IPS DF 4.7 (cell line): ENCODE results near the gene ADAM15.

Source experiments
- DNase-seq: peaks from one replicate; pipeline ENCODE4 v3.0.0-alpha.2; 2013; ENCODE audit warnings: low spot score; ENCODE audit errors: extremely low read depth

Gene ADAM15

GRCh38 chr1:155085504-155086127 lies 34.5 kb downstream of the ADAM15 start:
- no peak for DNase-seq

GRCh38 chr1:155086128-155086741 lies 35.1 kb downstream of the ADAM15 start:
- no peak for DNase-seq

DNA sequence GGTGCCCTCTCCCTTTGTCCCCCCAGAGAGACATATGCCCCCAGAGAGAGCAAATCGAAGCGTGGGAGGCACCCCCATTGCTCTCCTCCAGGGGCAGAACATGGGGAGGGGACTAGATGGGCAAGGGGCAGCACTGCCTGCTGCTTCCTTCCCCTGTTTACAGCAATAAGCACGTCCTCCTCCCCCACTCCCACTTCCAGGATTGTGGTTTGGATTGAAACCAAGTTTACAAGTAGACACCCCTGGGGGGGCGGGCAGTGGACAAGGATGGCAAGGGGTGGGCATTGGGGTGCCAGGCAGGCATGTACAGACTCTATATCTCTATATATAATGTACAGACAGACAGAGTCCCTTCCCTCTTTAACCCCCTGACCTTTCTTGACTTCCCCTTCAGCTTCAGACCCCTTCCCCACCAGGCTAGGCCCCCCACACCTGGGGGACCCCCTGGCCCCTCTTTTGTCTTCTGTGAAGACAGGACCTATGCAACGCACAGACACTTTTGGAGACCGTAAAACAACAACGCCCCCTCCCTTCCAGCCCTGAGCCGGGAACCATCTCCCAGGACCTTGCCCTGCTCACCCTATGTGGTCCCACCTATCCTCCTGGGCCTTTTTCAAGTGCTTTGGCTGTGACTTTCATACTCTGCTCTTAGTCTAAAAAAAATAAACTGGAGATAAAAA lies 35.9 kb downstream of the ADAM15 start:
- no peak for DNase-seq

DNA sequence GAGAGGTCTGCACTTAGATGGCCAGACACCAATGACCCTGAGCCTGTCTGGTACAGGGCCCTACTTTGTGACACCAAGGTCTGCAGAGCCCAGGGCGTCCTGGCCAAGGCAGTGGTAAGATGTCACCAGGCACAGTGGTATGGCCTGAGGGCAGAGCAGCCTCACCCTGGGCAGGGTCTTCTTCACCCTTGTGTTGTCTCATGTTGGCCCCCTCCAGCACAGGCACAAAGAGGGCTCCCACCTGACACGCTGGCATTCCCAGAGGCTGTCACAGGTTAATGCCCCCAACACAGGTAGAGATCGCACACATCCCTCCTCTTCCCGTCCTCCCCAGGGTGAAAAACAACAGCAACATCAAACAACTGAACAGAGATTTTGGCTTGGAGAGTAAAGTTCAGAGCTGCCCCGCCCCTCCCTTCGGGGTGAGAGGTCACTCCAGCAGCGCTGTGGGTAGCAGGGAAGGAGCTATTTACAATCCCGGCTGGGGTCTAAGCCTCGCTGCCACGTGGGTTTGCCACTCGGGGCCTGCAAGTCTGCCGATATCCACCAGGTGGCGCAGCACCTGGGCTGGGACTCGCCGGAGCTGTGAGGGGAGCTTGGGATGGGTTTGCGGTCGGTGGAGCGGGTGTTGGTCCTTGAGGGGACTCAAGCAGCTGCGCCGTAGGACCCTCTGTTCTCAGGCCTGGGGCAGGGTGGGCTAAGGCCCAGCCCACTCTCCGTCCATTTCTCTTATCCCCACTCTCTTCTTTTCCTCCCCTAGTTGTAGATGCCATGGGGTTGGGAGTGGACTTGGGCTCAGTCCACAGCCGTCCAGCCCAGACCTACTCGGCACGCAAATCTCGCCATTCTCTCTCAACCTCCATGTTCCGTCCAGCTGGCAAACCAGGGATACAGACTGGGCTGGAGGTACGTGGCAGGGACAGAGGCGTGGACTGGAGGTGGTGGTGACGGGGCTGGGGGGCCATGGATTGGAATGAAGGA lies 40.2 kb downstream of the ADAM15 start:
- DNase-seq: no peak

- DNase-seq: no peak
Observed at GRCh38 chr1:155092131-155092530, 41.0 kb downstream of the ADAM15 start.

GRCh38 chr1:155092641-155093040 lies 41.5 kb downstream of the ADAM15 start:
- DNase-seq: no peak

- DNase-seq: no peak
Observed at GRCh38 chr1:155093911-155094621, 43.0 kb downstream of the ADAM15 start.

GRCh38 chr1:155094622-155094948 lies 43.5 kb downstream of the ADAM15 start:
- no peak for DNase-seq

DNA sequence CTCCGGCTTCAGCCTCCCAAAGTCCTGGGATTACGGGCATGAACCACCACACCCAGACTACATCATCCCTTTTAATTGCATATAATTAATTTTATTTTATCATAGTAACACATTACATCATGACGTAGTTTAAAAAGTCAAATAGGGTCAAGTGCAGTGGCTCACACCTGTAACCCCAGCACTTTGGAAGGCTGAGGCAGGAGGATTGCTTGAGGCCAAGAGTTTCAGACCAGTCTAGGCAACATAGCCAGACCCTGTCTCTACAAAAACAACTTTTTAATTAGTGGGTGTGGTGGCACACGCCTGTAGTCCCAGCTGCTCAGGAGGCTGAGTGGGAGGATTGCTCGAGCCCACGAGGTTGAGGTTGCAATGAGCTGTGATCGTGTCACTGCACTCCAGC lies 48.2 kb downstream of the ADAM15 start:
- DNase-seq: no peak

GRCh38 chr1:155103325-155103724 lies 52.2 kb downstream of the ADAM15 start:
- DNase-seq: no peak

GRCh38 chr1:155104605-155105534 lies 53.8 kb downstream of the ADAM15 start:
- DNase-seq: no peak

GRCh38 chr1:155105604-155106011 lies 54.5 kb downstream of the ADAM15 start:
- no peak for DNase-seq

- no peak for DNase-seq
Observed at GRCh38 chr1:155106862-155107261, 55.7 kb downstream of the ADAM15 start.

- no peak for DNase-seq
Observed at GRCh38 chr1:155107309-155108264, 56.5 kb downstream of the ADAM15 start.

DNA sequence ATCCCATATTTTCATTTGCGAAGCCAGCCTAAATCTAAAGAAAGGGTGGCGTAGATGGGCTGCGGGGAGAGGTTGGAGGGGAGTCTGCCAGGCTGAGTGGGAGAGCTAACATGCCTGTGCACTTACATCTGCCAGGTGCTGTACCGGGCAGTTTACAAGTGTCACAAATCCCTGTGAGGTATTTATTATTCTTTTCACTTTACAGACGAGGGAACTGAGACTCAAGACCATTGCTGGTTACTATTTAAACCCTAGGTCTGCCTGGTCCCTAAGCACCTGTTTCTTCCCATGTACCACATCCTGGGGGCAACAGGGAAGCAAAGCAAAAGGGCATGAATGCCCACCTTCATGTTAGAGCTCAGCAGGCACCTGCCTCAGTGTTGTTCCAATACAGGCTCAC lies 57.2 kb downstream of the ADAM15 start:
- DNase-seq: no peak

DNA sequence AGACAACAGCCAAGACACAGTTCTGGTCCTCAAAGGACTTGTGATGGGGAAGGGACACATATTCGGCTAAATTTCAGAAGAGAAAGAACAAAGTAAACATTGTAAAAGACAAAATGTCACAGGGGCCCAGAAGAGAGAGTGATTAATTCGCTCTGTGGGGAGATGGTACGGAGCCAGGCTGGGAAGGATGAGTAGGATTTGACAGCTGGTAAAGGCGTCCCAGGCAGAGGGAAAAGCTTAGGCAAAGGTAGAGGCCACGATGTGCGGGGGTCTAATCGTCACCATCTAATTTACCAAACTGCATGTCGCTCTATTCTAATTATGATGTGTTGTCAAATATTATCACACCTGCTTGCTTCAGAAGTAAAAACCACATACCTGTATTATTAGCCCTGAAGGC lies 59.3 kb downstream of the ADAM15 start:
- no peak for DNase-seq

- no peak for DNase-seq
Observed at GRCh38 chr1:155110826-155111225, 59.7 kb downstream of the ADAM15 start.
